GM23338 (cell line): Measurements from ENCODE around the gene SLC25A30. TPM values are rescaled to one million over a fixed set of nuclear protein-coding genes. Genes with fewer than 3 reads are reported as not detected.

ENCODE experiments used
- ATAC-seq: fragments of 200-7000 bp; cut with Tn5 transposase; 3 replicates; pipeline ENCODE4 v1.9.1; 2020
- DNase-seq: peaks from one replicate; pipeline ENCODE4 v3.0.0-alpha.2; 2015; ENCODE audit warnings: low spot score
- H2AFZ ChIP-seq: fragments of 200-600 bp; sonication (generic); 2 replicates; pipeline ENCODE4 v1.8.0; 2016; ENCODE audit warnings: antibody characterized with exemption, mild to moderate bottlenecking, moderate library complexity
- H3F3A ChIP-seq: fragments of 200-600 bp; sonication (generic); replicated peaks from 2 replicates; pipeline ENCODE4 v1.8.0; 2017; ENCODE audit warnings: antibody characterized with exemption, mixed run types, low read depth
- H3K27ac ChIP-seq: fragments of 200-600 bp; sonication (generic); 2 replicates; pipeline ENCODE4 v1.6.1; 2016; ENCODE audit warnings: low read depth
- H3K27me3 ChIP-seq: fragments of 200-600 bp; sonication (generic); 2 replicates; pipeline ENCODE4 v1.8.0; 2016; ENCODE audit warnings: mild to moderate bottlenecking, mixed run types, moderate library complexity; ENCODE audit not compliant: insufficient read depth
- H3K36me3 ChIP-seq: fragments of 200-600 bp; sonication (generic); 2 replicates; pipeline ENCODE4 v1.8.0; 2016; ENCODE audit warnings: mild to moderate bottlenecking; ENCODE audit not compliant: insufficient read depth
- H3K4me1 ChIP-seq: fragments of 200-600 bp; sonication (generic); 2 replicates; pipeline ENCODE4 v1.8.0; 2016; ENCODE audit warnings: mild to moderate bottlenecking, moderate library complexity; ENCODE audit not compliant: insufficient read depth
- H3K4me2 ChIP-seq: fragments of 200-600 bp; sonication (generic); 2 replicates; pipeline ENCODE4 v1.7.1; 2017; ENCODE audit warnings: mixed run types
- H3K4me3 ChIP-seq: fragments of 200-600 bp; sonication (generic); 2 replicates; pipeline ENCODE4 v1.6.1; 2016; ENCODE audit warnings: mixed run types
- H3K79me2 ChIP-seq: fragments of 200-600 bp; sonication (generic); replicated peaks from 2 replicates; pipeline ENCODE4 v1.8.0; 2017; ENCODE audit warnings: mild to moderate bottlenecking; ENCODE audit not compliant: insufficient read depth
- H3K9me2 ChIP-seq: fragments of 200-600 bp; sonication (generic); 2 replicates; pipeline ENCODE4 v1.8.0; 2017; ENCODE audit not compliant: insufficient read depth
- H4K20me1 ChIP-seq: fragments of 200-600 bp; sonication (generic); replicated peaks from 2 replicates; pipeline ENCODE4 v1.8.0; 2017; ENCODE audit warnings: mild to moderate bottlenecking; ENCODE audit not compliant: insufficient read depth
- H3K27ac Mint-ChIP-seq: 2 replicates; pipeline ENCODE4 v1.8.0; 2020; ENCODE audit warnings: inconsistent platforms, mild to moderate bottlenecking, moderate library complexity, mixed read lengths
- H3K27me3 Mint-ChIP-seq: 3 replicates; pipeline ENCODE4 v1.8.0; 2022; ENCODE audit warnings: low read depth, mild to moderate bottlenecking, moderate library complexity, mixed read lengths, inconsistent platforms; ENCODE audit not compliant: insufficient read depth, poor library complexity
- H3K36me3 Mint-ChIP-seq: 3 replicates; pipeline ENCODE4 v1.8.0; 2021; ENCODE audit warnings: low read depth, mild to moderate bottlenecking, inconsistent platforms, moderate library complexity, mixed read lengths
- H3K4me1 Mint-ChIP-seq: 3 replicates; pipeline ENCODE4 v1.8.0; 2020; ENCODE audit warnings: mild to moderate bottlenecking, inconsistent platforms, mixed read lengths
- H3K4me3 Mint-ChIP-seq: 3 replicates; pipeline ENCODE4 v1.8.0; 2021; ENCODE audit warnings: moderate library complexity, mild to moderate bottlenecking, inconsistent platforms, mixed read lengths
- H3K9me3 Mint-ChIP-seq: 3 replicates; pipeline ENCODE4 v1.8.0; 2020; ENCODE audit warnings: moderate library complexity, mild to moderate bottlenecking, inconsistent platforms, mixed read lengths
- ETS1 ChIP-seq: IDR thresholded peaks from 2 replicates; pipeline ENCODE4 v1.6.1; 2016; ENCODE audit warnings: antibody characterized with exemption
- EZH2phosphoT487 ChIP-seq: fragments of 200-600 bp; sonication (generic); IDR thresholded peaks from one replicate; pipeline ENCODE4 v1.8.1; 2018; ENCODE audit warnings: antibody characterized with exemption; ENCODE audit not compliant: unreplicated experiment
- JUNB ChIP-seq: IDR thresholded peaks from one replicate; pipeline ENCODE4 v1.6.1; 2016; ENCODE audit warnings: antibody characterized with exemption; ENCODE audit not compliant: unreplicated experiment
- NANOG ChIP-seq: IDR thresholded peaks from 2 replicates; pipeline ENCODE4 v1.6.1; 2016; ENCODE audit warnings: antibody characterized with exemption, borderline replicate concordance
- POLR2AphosphoS5 ChIP-seq: IDR thresholded peaks from 2 replicates; pipeline ENCODE4 v1.6.1; 2016; ENCODE audit warnings: antibody characterized with exemption, low read depth
- REST ChIP-seq: IDR thresholded peaks from one replicate; pipeline ENCODE4 v1.6.1; 2018; ENCODE audit warnings: antibody characterized with exemption; ENCODE audit not compliant: unreplicated experiment
- STAT1 ChIP-seq: IDR thresholded peaks from one replicate; pipeline ENCODE4 v1.6.1; 2016; ENCODE audit warnings: antibody characterized with exemption; ENCODE audit not compliant: unreplicated experiment
- ZNF114 ChIP-seq: fragments of 250-450 bp; sonication (Bioruptor Pico); IDR thresholded peaks from 2 replicates; pipeline ENCODE4 v1.5.0; 2020; ENCODE audit warnings: mild to moderate bottlenecking, moderate library complexity
- ZNF462 ChIP-seq: fragments of 250-450 bp; sonication (Bioruptor Pico); IDR thresholded peaks from 2 replicates; pipeline ENCODE4 v1.5.0; 2020; ENCODE audit warnings: mild to moderate bottlenecking, moderate library complexity
- polyA plus RNA-seq: library from polyadenylated mRNA; unstranded; fragments of >200 nt; fragmentation: Nextera tagmentation; extraction: Ambion mirVana; gene quantifications from 2 replicates; pipeline ENCODE4 v1.2.1, GENCODE V29; 2016
- total RNA-seq: library from RNA; depleted of rRNA; stranded (reverse); fragments of >200 nt; shearing (Covaris generic); gene quantifications from 2 replicates; pipeline ENCODE4 v1.2.3, GENCODE V29; 2014
- TF ChIP-seq, protein P1 (sequence below), 2 experiments: fragments of 200-600 bp in 1 of 2; sonication (generic) in 1 of 2; conservative IDR thresholded peaks; 2 replicates each; pipeline versions ENCODE4 v1.5.1 to v1.6.1; 2016 to 2017; ENCODE audit warnings: antibody characterized with exemption in 2 of 2, low read depth in 2 of 2, mild to moderate bottlenecking in 2 of 2, moderate library complexity in 1 of 2

SLC25A30 gene
- total and polyA plus RNA-seq, 2 experiments from 2014 or later = 2.0 to 7.5 TPM

GRCh38 chr13:45352031-45352430, 66.1 kb downstream of the SLC25A30 start:
- Histone ChIP-seq H3K4me2 (no peak overlapping the region), H3K27me3 (no peaks in the 10 kb centered on the region), H2AFZ (no peak overlapping the region), H3K27ac (no peak overlapping the region), H3K36me3 (peaks cover 10% of the 10 kb centered on the region; the same call in 1 of the 2 replicates), H3F3A (no peaks in the 10 kb centered on the region), H3K79me2 (no peaks in the 10 kb centered on the region), H4K20me1 (peaks cover 7% of the 10 kb centered on the region), H3K4me3 (no peak overlapping the region), H3K4me1 (no peaks in the 10 kb centered on the region), H3K9me2 (no peaks in the 10 kb centered on the region)
- TF ChIP-seq ZNF114 (CRISPR knock-in tag) = no peak
- no peak for TF ChIP-seq REST
- TF ChIP-seq NANOG = no peak
- H3K27me3 Mint-ChIP-seq = no peaks in the 10 kb centered on the region
- no peaks in the 10 kb centered on the region for H3K4me1 Mint-ChIP-seq
- no peaks in the 10 kb centered on the region for H3K9me3 Mint-ChIP-seq
- H3K36me3 Mint-ChIP-seq = peaks cover 29% of the 10 kb centered on the region
- no peak for ATAC-seq
- H3K27ac Mint-ChIP-seq = no peak overlapping the region
- DNase-seq = no peak
- no peak overlapping the region for H3K4me3 Mint-ChIP-seq

GRCh38 chr13:45350152-45350551, 68.0 kb downstream of the SLC25A30 start:
- Mint-ChIP-seq H3K27me3 (no peaks in the 10 kb centered on the region), H3K27ac (no peak overlapping the region), H3K9me3 (no peaks in the 10 kb centered on the region), H3K4me1 (no peaks in the 10 kb centered on the region), H3K4me3 (no peak overlapping the region), H3K36me3 (peaks cover 40% of the 10 kb centered on the region)
- H3K9me2 ChIP-seq = no peaks in the 10 kb centered on the region
- no peak for DNase-seq
- no peak overlapping the region for H2AFZ ChIP-seq
- H4K20me1 ChIP-seq = peaks cover 7% of the 10 kb centered on the region
- no peak for ATAC-seq
- H3K27me3 ChIP-seq = no peaks in the 10 kb centered on the region
- no peak overlapping the region for H3K4me2 ChIP-seq
- no peak overlapping the region for H3K4me3 ChIP-seq
- H3K27ac ChIP-seq = no peak overlapping the region; the same call in 1 of the 2 replicates
- H3K4me1 ChIP-seq = no peaks in the 10 kb centered on the region
- H3F3A ChIP-seq = no peaks in the 10 kb centered on the region
- H3K79me2 ChIP-seq = no peaks in the 10 kb centered on the region
- H3K36me3 ChIP-seq = peaks cover 10% of the 10 kb centered on the region; the same call in 1 of the 2 replicates
- TF ChIP-seq ETS1 (no peak), NANOG (no peak), ZNF462 (CRISPR knock-in tag) (no peak), EZH2phosphoT487 (no peak), JUNB (no peak), STAT1 (no peak), POLR2AphosphoS5 (no peak)
- TF ChIP-seq, protein P1, sequence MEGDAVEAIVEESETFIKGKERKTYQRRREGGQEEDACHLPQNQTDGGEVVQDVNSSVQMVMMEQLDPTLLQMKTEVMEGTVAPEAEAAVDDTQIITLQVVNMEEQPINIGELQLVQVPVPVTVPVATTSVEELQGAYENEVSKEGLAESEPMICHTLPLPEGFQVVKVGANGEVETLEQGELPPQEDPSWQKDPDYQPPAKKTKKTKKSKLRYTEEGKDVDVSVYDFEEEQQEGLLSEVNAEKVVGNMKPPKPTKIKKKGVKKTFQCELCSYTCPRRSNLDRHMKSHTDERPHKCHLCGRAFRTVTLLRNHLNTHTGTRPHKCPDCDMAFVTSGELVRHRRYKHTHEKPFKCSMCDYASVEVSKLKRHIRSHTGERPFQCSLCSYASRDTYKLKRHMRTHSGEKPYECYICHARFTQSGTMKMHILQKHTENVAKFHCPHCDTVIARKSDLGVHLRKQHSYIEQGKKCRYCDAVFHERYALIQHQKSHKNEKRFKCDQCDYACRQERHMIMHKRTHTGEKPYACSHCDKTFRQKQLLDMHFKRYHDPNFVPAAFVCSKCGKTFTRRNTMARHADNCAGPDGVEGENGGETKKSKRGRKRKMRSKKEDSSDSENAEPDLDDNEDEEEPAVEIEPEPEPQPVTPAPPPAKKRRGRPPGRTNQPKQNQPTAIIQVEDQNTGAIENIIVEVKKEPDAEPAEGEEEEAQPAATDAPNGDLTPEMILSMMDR (conservative IDR thresholded peaks at IDR 0.05; ENCODE audit: low read depth in 2 of 2) = no peak
